Renal cortical epithelial cell (primary cell): ENCODE data around the gene ZMYND10. TPM values are rescaled to one million over a fixed set of nuclear protein-coding genes. Genes with fewer than 3 reads are reported as not detected.

ENCODE experiments used
- DNase-seq: peaks from one replicate; pipeline ENCODE4 v3.0.0-alpha.2; 2011; ENCODE audit warnings: low read depth
- total RNA-seq: library from RNA; depleted of rRNA; stranded (reverse); fragments of >200 nt; gene quantifications from 2 replicates; pipeline ENCODE4 v1.2.3, GENCODE V29; 2014

ZMYND10 gene
- total RNA-seq, 1 donor from 2014 or later = 4.7 TPM

DNA sequence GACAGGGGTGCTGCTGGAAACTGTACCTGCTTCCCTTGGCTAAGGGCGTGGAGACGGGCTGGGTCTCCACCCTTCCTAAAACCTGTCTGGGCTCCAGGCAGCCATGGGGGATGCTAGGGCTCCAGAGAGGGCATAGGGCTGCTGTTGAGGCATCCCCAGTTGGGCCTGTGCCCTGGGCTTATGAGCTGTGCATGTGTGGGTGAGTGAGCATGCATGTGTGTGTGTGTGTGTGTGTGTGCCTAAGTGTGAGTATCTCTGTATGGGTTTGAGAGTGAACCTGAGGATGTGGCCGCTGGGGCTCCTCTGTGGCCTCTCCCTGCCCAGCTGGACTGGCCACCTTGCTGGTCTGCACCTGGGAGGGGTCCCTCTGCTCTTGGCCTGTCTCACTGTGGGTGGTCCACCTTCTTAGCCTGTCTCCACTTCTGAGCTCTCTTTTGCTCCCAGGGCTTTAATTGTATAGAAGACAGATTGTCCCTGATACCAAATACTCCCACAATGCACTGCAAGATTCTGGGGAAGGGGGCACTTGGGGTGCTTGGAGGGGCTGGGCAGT is 25.7 kb upstream of the ZMYND10 start:
- no peak for DNase-seq

DNA sequence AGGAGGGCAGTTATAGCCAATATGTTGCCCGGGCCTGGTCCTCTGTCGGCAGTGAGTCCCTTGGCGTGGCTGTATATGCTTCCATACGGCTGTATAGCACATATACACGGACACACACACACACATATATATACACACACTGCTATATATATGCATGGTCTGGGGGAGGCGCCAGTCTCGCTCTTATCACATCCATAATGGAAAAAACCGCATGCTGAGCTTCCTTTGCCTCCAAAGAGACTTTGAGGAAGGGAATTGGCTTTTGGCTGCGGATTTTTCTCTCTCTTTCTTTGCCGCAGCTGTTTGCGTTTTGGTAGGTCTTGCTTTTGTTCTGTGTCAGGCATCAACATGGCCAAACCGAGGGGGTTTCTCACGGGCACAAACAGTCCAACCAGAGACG is 25.1 kb upstream of the ZMYND10 start:
- no peak for DNase-seq

- DNase-seq = no peak
Observed at GRCh38 chr3:50369012-50369670, 23.6 kb upstream of the ZMYND10 start.

DNA sequence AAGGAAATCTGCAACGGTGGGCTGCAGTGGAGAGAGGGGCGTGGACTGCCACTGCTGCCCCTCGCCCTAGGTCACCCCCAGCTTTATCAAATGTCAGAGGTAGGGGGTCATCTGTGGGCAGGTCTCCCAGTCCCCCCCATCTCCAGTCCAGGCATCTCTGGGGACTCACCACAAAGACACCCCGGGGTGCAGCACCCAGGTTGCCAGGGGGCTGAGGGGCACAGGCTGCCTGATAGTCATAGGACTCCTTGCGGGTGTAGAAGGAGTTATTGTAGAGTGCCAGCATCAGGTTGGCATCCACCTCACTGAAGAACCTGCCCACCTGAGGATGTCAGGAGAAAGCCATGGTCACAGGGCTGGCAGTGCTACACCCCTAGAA is 20.3 kb upstream of the ZMYND10 start:
- DNase-seq = no peak

- DNase-seq = peak; percentile 54
Observed at GRCh38 chr3:50365080-50365841, 19.7 kb upstream of the ZMYND10 start.

DNA sequence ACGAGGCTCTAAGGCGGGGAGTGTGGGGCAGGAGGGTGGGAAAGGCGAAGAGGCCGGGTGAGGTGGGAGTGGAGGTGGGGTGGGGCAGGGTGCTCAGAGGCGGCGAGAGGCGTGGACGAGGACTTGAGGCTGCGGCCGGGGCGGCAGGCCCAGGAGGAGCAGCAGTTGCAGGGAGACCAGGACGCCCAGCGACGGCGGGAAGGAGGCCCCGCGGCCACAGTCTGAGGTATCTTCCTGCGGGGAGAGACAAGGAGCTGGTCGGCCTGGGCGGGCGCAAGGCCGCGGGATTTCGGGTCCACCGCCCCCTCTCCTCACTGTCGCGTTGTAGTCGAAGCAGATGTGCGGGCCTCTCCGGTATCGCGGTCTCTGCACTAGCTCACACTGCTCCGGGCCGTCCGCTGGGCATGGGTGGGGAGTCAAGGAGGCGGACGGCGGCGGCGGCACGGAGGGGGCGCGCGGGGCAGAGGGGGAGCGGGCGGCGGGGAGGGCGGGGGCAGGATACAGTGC is 19.1 kb upstream of the ZMYND10 start:
- no peak for DNase-seq

DNA sequence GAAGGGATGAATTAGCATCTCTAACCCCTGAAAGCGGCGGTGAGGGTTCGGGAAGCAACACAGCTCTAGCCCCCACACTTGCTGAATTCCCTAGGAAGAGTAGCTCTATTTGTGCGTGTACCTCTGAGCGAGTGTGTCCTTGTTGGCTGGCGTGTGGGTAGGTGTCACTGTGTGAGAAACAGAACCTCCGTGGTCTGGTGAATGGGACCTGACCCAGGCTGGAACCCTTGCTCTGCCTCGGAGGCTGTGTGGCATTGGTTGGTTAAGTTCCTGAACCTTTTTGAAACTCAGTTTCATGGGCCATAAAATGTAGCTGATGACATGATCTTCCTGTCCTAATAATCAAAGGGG is 14.2 kb upstream of the ZMYND10 start:
- no peak for DNase-seq

GRCh38 chr3:50358911-50359759 is 13.6 kb upstream of the ZMYND10 start, which contains the start of gene TMEM115:
TSS of gene TMEM115 (minus strand) at chr3:50359521. CDS start at chr3:50359063, 458 bp downstream.
- DNase-seq = peak; percentile 99

GRCh38 chr3:50358355-50358910 is 12.9 kb upstream of the ZMYND10 start:
- DNase-seq = no peak

DNA sequence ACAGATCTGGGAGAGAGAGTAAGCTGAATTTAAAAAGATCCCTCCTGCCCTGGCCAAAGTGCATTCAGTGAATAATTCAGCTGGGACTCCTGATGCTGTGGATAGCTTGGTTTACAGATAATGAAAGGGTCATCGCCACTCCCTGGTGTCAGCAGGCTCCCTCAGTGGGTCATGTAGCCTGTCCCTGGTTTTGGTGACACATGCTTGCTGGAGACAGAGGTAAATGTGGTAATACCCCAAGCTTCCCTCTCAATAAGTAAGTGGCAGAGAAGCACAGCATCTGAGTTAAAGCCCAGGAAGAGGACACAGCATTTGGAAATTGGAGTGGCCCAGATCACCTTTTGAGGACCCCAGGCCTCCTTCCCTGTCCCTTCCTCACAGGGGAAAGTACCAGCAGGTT is 11.9 kb upstream of the ZMYND10 start:
- no peak for DNase-seq

GRCh38 chr3:50356553-50356952 is 11.0 kb upstream of the ZMYND10 start:
- peak; percentile 33 for DNase-seq

DNA sequence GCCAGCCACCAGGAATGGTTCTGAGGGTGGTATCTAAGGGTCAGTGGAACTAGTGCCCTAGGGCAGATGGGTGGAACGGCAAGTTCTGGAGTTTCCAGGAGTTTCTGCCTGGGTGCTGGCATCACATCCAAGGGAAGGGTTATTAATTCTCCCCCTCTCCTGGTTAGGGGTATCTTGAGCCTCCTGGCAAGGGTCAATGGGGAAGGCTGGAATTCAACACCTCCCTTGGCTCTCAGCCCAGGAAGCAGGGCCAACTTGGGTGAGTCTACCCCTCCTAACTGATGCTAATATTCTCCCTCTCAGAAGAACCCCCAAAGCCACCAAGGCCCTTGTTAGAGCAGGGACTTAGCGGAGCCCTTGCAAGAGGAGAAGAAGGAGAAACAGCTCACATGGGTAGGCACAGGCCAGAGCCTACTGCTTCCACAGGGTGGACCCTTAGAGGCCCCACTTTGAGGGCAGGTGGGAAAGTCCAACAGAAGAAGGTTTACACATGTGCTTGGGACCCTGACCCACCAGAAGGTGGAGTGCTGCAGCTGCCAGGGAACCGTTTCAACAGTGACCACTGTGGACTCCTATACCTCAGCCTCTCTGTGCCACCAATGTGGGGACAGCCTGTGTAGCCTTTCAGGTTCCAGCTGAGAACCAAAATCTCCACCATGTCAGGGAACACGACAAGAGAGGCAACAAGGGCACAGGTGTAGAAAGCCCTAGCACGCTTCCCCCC is 10.5 kb upstream of the ZMYND10 start:
- DNase-seq = no peak

DNA sequence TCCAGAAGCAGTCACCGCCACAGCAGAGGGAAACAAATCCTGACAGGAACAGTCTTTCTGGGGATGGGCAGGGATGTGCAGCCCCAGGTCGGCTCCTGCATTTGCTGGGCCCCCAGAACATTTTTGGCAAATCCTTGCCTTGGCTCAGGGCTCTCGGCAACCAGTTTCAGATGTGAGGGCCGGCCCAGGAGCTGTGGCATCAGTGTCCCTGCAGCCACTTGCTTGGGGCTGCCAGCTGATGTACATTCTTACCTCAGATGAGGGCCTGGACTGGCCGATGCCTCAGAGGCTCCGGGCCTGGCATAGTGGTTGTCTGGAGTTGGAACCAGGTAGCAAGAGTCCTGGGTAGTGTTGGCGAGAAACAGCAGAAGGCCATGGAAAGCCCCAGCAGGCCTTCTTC is 9.3 kb upstream of the ZMYND10 start:
- DNase-seq = no peak

GRCh38 chr3:50354186-50354764 is 8.7 kb upstream of the ZMYND10 start:
- DNase-seq = no peak

- DNase-seq = no peak
Observed at GRCh38 chr3:50353245-50354004, 7.9 kb upstream of the ZMYND10 start.

DNA sequence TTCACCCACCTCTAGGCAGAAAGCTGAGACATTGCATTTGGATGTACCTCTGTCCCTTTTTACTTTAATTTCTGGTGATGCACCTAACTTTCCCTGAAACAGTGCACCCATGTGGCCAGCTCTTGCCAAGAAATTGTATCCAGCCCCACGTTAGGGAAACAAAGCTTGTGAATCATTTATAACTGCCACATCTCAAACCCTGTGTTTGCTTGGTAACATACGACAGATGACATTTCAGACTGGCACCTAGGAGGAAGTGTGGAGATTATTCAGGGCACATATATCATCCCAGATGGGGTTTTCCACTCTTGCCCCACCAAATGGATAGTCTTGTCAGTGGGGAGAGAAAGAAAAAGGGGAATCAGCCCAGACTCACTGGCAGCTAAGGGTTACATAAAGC is 7.2 kb upstream of the ZMYND10 start:
- DNase-seq = peak; percentile 58

- no peak for DNase-seq
Observed at GRCh38 chr3:50351323-50351697, 5.8 kb upstream of the ZMYND10 start.

DNA sequence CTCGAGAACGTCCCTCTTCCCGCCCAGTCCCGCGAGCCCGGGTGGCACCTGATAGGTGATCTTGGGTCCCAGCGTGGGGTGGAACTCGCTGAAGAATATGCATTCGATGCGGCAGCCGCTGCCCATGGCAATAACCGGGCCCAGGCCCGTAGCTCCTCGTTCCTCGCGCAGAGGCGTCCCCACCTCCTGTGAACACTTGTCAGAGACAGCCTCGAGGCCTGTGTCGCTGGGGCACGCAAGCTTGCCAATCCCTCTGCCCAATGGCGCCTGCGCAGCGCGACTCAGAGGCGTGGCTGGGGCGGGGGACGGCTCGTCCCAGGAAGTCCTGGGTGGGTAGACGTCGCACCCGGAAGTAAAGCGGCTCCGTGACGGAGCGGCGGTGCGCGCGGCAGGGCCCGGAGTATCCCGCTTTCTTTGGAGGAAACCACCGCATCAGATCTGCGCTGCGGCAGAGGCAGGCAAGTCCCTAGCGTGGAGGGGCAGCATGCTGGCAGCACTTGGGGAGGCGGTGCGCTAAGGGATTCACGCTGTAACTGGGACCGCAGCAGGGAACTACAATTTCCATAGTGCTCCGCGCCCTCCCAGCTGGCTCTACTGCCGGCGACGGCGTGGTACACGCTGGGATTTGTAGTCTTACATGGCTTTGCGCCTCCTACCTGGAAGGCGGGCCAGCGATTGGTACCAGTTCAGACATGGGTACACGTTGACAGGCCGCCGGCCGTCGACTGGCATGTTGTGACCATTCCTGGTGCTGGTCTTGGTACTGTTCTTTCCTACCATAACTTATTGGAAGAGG is 5.2 kb upstream of the ZMYND10 start, which contains the start of the genes CYB561D2 and NPRL2:
Gene CYB561D2, plus strand, starts transcription at position 336 of the 796 bp plus-strand sequence. CDS start 572 bp downstream, outside the sequence.
Gene NPRL2, minus strand, starts transcription at position 249 of the 796 bp plus-strand sequence. Its CDS starts 123 bp downstream, at position 126.
- DNase-seq = peak; percentile 87

DNA sequence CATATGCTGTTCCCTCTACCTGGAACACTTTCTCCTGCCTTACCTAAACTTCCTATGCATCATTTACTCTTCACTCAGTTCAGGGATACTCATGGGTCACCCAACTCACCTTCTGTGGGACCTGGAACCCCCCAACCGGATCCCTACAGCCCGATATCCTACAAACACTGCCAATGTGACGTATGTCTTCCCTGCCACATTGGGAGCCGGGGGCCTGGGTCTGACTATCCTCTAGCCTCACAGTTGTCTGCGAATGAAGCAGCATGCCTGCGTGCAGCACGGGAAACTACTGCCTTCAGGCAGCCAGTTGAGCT is 4.6 kb upstream of the ZMYND10 start:
- no peak for DNase-seq
